Upper lobe of left lung (tissue), 6 donors: Measurements from ENCODE around the gene MBD5. TPM values are rescaled to one million over a fixed set of nuclear protein-coding genes. Genes with fewer than 3 reads are reported as not detected.
"Not testable (repeated sequence)": the region's sequence is repeated elsewhere in the genome, so short reads cannot be mapped to it uniquely, and the experiment has no call there.

ENCODE experiments used
- ATAC-seq, 2 donors: fragments of 200-7000 bp; cut with Tn5 transposase; one replicate each; pipeline ENCODE4 v1.9.1; 2022; ENCODE audit warnings: mild to moderate bottlenecking in 2 of 2, moderate library complexity in 2 of 2; ENCODE audit not compliant: low FRiP score in 2 of 2
- DNase-seq, 2 donors: peaks; one replicate each; pipeline ENCODE4 v3.0.0-alpha.2; 2019 to 2020
- H3K27ac ChIP-seq, 4 donors: fragments of 200-600 bp; sonication (generic); one replicate each; pipeline ENCODE4 v1.5.1; 2016 to 2019
- H3K27me3 ChIP-seq, 4 donors: fragments of 200-600 bp; sonication (generic); one replicate each; pipeline ENCODE4 v1.5.1; 2017 to 2019
- H3K36me3 ChIP-seq, 4 donors: fragments of 200-600 bp; sonication (generic); one replicate each; pipeline ENCODE4 v1.5.1; 2016 to 2019
- H3K4me1 ChIP-seq, 4 donors: fragments of 200-600 bp; sonication (generic); one replicate each; pipeline ENCODE4 v1.5.1; 2018 to 2019
- H3K4me3 ChIP-seq, 4 donors: fragments of 200-600 bp; sonication (generic); one replicate each; pipeline ENCODE4 v1.5.1; 2017 to 2019; ENCODE audit warnings: mild to moderate bottlenecking in 2 of 4, moderate library complexity in 1 of 4
- H3K9me3 ChIP-seq, 4 donors: fragments of 200-600 bp; sonication (generic); one replicate each; pipeline ENCODE4 v1.5.1; 2018 to 2019
- EP300 ChIP-seq, 4 donors: sonication (generic); formaldehyde crosslinking; IDR thresholded peaks; one replicate each; pipeline ENCODE4 v1.5.1; 2017; ENCODE audit warnings: antibody characterized with exemption in 4 of 4, control low read depth in 2 of 4
- POLR2A ChIP-seq, 4 donors: fragments of 450-650 bp; IDR thresholded peaks; one replicate each; pipeline ENCODE4 v1.5.1; 2016 to 2017; ENCODE audit warnings: antibody characterized with exemption in 4 of 4, mild to moderate bottlenecking in 2 of 4
- POLR2AphosphoS5 ChIP-seq, 2 donors: sonication (generic); formaldehyde crosslinking; IDR thresholded peaks; one replicate each; pipeline ENCODE4 v1.5.1; 2017; ENCODE audit warnings: antibody characterized with exemption in 2 of 2
- WGBS, 2 donors: methylation state at CpG; one replicate each; pipeline ENCODE4 v1.1.5; 2017 to 2018; 5-methylcytosine and 5-hydroxymethylcytosine counted together
- total RNA-seq, 6 donors: library from RNA; depleted of rRNA in 4 of 6; stranded (reverse); fragments of >200 nt in 4 of 6; gene quantifications; one replicate each; pipeline versions ENCODE4 v1.1.0 to v1.2.1, GENCODE V29; 2016 to 2021
- TF ChIP-seq, protein P1 (sequence below), 6 experiments: fragments of 450-650 bp in 4 of 6; fragments of 200-600 bp in 2 of 6; sonication (generic) in 2 of 6; IDR thresholded peaks; one replicate each; pipeline ENCODE4 v1.5.1; 2016 to 2019; ENCODE audit warnings: antibody characterized with exemption in 6 of 6
- donor health status: DM: no; HTN: no; CAD: no; lungs with moderate emphysema.
- donor health status: DM: no; HTN: yes; CAD: no; lungs with severe emphysema.

MBD5 gene
- total RNA-seq, 6 donors from 2014 or later, result 22.6 to 99.5 (median 27.5) TPM

DNA sequence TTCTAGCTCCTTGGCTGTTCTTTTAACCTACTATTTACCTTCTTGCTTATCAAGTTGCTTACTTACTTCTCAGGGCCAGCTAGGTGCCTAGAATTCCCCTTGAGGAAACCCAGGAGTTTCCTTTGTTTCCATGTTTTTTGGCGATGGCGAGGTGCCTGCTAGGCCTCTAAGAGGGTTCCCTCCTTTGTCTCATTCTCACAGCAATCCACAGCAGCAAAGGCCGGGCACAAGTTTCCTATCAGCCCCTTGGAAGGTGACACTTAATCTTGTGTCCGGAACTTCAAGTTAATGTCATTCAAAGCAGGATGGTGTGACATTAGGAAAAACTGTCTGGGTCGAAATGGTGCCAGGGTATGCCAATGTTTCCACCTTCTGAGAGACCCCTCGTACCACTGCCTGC lies 521.7 kb downstream of the MBD5 start:
- Histone ChIP-seq H3K36me3 (no peaks in the 10 kb centered on the region), H3K9me3 (no peaks in the 10 kb centered on the region), H3K4me1 (peaks cover 0 to 5% (median 0%) of the 10 kb centered on the region in 4 donors), H3K27ac (no peak overlapping the region), H3K27me3 (no peaks in the 10 kb centered on the region), H3K4me3 (no peak overlapping the region)
- no peak for DNase-seq
- no peak for ATAC-seq
- TF ChIP-seq POLR2AphosphoS5 (IDR thresholded peaks at IDR 0.05) (no peak), EP300 (IDR thresholded peaks at IDR 0.05) (no peak), POLR2A (IDR thresholded peaks at IDR 0.05) (no peak)
- TF ChIP-seq, protein P1, sequence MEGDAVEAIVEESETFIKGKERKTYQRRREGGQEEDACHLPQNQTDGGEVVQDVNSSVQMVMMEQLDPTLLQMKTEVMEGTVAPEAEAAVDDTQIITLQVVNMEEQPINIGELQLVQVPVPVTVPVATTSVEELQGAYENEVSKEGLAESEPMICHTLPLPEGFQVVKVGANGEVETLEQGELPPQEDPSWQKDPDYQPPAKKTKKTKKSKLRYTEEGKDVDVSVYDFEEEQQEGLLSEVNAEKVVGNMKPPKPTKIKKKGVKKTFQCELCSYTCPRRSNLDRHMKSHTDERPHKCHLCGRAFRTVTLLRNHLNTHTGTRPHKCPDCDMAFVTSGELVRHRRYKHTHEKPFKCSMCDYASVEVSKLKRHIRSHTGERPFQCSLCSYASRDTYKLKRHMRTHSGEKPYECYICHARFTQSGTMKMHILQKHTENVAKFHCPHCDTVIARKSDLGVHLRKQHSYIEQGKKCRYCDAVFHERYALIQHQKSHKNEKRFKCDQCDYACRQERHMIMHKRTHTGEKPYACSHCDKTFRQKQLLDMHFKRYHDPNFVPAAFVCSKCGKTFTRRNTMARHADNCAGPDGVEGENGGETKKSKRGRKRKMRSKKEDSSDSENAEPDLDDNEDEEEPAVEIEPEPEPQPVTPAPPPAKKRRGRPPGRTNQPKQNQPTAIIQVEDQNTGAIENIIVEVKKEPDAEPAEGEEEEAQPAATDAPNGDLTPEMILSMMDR (IDR thresholded peaks at IDR 0.05), result no peak
- WGBS, 2 donors, result 77 to 84% methylated on average over 6 of the region's 6 CpGs

DNA sequence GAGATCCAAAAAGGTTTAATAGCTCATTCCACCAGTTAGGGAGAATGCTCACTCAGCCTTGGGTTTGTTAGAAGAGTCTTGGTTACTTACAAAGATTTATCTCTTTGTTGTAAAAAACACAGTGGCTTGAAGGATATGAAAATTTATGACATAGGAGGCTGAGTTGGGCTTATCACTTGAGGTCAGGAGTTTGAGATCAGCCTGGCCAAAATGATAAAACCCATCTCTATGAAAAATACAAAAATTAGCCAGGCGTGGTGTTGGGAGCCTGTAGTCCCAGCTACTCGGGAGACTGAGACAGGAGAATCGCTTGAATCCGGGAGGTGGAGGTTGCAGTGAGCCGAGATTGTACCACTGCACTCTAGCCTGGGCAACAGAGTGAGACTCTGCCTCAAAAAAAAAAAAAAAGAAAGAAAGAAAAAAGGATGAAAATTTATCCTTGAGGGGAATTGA lies 522.2 kb downstream of the MBD5 start:
- not testable (repeated sequence) for ATAC-seq, H3K36me3 ChIP-seq
- WGBS, 2 donors, result 88 to 98% methylated on average over 5 of the region's 5 CpGs

DNA sequence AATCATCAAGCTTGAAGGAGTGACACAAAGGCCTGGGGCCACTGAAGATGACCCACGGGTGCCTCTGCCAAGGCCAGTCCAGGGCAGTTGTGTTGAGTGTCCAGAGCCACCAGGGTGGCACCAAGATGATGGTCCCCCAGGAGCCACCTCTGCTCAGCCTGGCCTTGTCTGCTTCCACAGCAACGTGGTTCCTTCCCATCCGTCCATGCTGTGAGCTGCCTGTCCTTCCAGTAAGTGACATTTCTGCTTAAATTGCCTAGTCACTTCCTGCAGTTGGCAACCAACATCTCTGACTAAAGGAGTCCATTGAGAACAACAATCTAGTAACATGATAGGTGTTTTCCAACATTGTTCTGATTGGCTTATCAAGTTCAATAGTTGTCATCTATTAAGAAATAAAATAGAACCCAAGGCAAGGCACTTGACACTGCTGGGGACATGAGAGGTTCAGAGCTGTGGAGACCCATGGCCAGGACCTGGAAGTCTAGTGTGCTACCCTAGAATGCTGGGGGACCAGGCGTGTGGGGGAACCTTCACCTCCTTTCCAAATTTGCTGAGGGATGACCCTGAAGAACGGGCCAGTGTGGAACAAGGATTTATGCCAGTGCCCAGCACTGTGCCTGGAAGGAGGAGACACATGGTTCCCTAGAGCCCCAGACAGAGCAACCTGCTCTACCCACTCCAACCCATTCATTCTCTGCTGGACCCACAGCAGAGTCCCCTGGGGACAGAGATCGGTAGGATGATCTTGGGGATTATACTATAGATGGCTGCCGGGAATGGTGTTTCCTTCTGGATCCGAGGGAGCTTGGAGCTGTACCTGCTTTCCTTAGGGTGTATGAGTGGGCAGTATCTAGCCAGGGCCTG lies 524.7 kb downstream of the MBD5 start:
- no peaks in the 10 kb centered on the region for H3K9me3 ChIP-seq
- no peaks in the 10 kb centered on the region for H3K27me3 ChIP-seq
- peak in 1 of 2 donors; percentile 9 for ATAC-seq
- peaks cover 0 to 5% (median 0%) of the 10 kb centered on the region in 4 donors for H3K4me1 ChIP-seq
- no peak overlapping the region for H3K4me3 ChIP-seq
- H3K36me3 ChIP-seq, result no peaks in the 10 kb centered on the region
- no peak for DNase-seq
- WGBS, 2 donors, result 70 to 86% methylated on average over 7 to 8 of the region's 8 CpGs
- TF ChIP-seq POLR2A (IDR thresholded peaks at IDR 0.05) (no peak), EP300 (IDR thresholded peaks at IDR 0.05) (no peak), POLR2AphosphoS5 (IDR thresholded peaks at IDR 0.05) (no peak)
- TF ChIP-seq, protein P1 (IDR thresholded peaks at IDR 0.05), result no peak
- no peak overlapping the region for H3K27ac ChIP-seq

More for the DNA sequence above, 522.2 kb downstream of the MBD5 start:
- not testable (repeated sequence) for H3K27ac ChIP-seq, DNase-seq, H3K27me3 ChIP-seq, H3K4me3 ChIP-seq, H3K9me3 ChIP-seq, H3K4me1 ChIP-seq

DNA sequence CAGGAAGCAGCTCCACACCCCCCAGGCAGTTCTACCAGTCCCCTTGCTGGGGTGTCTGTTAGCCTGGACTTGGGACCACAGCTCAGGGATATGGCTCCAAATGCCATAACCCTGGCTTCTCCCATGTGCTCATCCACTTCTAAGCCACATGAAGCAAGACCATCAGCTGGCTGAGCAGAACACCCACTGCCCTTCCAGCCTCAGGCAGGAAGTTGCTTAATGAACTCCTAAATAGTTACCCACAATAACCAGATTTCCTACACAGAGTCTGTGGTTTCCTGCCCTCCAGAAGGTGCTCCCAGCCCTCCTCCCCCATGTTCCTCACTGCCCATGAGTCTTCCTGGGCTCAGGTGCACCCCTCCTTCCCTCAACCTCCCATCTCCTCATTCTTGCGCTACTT lies 525.4 kb downstream of the MBD5 start:
- DNase-seq, result peak in 1 of 2 donors; percentile 38
- WGBS, 2 donors, result 73 to 76% methylated on average over 1 of the region's 1 CpG
- ATAC-seq, result peak in 1 of 2 donors; percentile 55

DNA sequence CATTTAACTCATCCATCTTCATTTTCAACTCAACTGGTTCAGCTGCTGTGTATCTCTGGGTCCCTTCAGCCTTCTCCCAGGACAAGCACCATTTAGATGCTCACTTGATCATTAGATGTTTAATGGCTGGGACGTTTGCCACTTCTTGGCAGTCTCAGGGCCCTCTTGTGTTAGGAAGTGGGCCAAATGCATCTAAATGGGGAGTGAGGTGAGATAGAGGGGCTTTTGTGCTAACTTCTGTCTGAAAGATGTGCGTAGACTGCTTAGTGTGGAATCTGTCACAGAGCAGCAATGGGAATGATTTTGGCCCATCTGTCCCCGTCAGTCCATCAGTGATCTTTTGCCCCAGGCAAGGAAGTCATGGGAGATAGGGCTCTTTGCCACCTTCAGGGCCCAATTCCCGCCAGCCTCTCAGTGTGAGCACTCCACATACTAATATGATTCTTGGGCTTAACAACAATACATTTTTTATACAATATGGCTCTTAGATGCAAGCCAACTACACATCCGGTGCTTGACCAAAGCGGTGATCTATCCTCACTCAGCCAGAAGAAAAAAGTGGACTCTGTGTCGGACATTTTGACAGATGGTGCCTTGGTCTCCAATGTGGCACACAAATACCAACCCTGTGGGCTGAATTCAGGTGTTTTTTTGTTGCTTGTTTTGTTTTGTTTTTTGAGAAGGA lies 528.0 kb downstream of the MBD5 start:
- no peaks in the 10 kb centered on the region for H3K27me3 ChIP-seq
- 84 to 87% methylated on average over 7 of the region's 7 CpGs for WGBS, 2 donors
- DNase-seq, result no peak

More for the DNA sequence above, 525.4 kb downstream of the MBD5 start:
- H3K4me3 ChIP-seq, result no peak overlapping the region
- no peaks in the 10 kb centered on the region for H3K9me3 ChIP-seq
- H3K27me3 ChIP-seq, result no peaks in the 10 kb centered on the region
- H3K36me3 ChIP-seq, result no peaks in the 10 kb centered on the region
- no peak overlapping the region for H3K27ac ChIP-seq
- TF ChIP-seq, protein P1 (IDR thresholded peaks at IDR 0.05), result no peak
- TF ChIP-seq POLR2A (IDR thresholded peaks at IDR 0.05) (no peak), EP300 (IDR thresholded peaks at IDR 0.05) (no peak), POLR2AphosphoS5 (IDR thresholded peaks at IDR 0.05) (no peak)
- H3K4me1 ChIP-seq, result peaks cover 0 to 5% (median 0%) of the 10 kb centered on the region in 4 donors

More for the DNA sequence above, 528.0 kb downstream of the MBD5 start:
- Histone ChIP-seq H3K27ac (no peak overlapping the region), H3K4me1 (peaks cover 0 to 5% (median 0%) of the 10 kb centered on the region in 4 donors), H3K36me3 (no peaks in the 10 kb centered on the region), H3K9me3 (no peaks in the 10 kb centered on the region), H3K4me3 (no peak overlapping the region)
- no peak for ATAC-seq
- TF ChIP-seq POLR2A (IDR thresholded peaks at IDR 0.05) (no peak), EP300 (IDR thresholded peaks at IDR 0.05) (no peak), POLR2AphosphoS5 (IDR thresholded peaks at IDR 0.05) (no peak)
- TF ChIP-seq, protein P1 (IDR thresholded peaks at IDR 0.05), result no peak
